ENCODE data around the gene TPM1.

TPM1 gene

GRCh38 chr15:63040954-63041353 is 1.6 kb upstream of the TPM1 start:
- no peak for DNase-seq

DNA sequence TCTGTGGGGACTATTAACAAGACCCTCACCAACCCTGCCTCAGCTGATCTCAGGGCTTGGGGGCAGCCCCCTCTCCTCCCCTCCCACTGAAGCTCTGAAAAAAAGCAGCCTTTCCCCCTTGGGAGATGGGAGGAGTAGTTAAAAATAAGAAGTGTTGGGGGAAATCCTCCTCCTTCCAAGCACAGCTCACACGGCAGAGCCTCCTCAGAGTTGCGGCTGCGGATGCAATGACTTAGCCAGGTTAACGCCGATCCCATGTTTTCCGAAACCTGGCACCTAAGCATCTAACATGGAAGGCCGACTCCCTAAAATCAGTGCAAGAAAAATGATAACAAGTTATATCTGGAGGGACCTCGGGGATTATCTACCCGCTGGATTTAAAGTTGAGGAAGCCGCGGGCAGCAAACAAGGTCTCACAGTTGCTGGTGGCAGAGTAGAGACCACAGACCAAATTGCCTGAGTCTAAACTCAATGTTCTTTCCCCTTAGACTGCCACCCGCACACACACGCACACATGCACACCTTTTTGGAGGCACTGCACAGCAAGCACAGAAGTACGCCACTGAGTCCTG is 1.1 kb upstream of the TPM1 start:
- DNase-seq: no peak

DNA sequence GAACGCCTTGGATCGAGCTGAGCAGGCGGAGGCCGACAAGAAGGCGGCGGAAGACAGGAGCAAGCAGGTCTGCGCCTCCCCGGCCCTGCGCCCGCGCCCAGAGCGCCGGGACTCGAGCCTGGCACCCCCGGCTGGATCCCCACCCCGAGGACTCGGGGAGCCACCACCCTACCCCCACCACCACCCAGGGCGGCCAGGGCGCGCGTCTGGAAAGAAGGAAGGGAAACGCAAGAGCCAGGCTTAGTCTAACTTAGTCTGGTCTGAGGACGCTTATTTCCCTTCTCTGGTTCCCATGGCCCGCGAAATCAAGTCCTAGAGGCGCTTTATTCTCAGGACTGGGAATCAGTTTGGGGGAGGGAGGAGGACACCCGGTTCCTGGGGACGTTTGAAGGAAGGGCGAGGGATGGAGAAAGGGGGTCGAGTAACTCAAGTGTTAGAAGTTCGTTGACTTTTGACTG is 359 bp downstream of the TPM1 start:
- DNase-seq: peak in 2 of 58 donors; percentile 52 to 60

DNA sequence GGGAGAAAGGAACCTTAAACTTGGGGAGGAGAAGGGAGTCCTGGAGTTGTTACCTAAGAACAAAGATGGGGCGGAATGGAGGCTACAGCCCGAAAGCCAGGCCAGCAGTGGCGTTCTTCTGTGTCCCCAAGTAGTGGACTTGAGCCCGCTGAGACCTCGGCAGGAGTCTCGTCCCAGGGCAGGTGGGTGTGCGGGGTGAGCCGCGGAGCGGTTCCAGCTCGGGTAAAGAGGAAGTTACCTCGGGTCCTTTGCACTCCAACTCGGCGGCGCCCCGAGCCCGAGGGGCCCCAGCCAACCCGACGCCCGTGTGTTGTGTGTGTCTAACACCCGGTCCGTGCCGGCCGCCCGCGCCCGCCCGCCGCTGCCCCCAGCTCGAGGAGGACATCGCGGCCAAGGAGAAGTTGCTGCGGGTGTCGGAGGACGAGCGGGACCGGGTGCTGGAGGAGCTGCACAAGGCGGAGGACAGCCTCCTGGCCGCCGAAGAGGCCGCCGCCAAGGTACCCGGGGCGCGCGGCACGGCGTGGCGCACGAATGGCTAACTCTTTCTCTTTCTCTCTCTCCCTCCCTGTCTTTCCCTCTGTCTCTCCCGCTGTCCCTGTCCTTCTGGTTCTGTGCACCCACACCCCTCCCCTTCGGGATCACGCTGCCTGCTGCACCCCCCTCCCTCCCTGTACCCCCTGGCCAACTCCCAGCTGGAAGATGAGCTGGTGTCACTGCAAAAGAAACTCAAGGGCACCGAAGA is 959 bp downstream of the TPM1 start:
- no peak for DNase-seq

DNA sequence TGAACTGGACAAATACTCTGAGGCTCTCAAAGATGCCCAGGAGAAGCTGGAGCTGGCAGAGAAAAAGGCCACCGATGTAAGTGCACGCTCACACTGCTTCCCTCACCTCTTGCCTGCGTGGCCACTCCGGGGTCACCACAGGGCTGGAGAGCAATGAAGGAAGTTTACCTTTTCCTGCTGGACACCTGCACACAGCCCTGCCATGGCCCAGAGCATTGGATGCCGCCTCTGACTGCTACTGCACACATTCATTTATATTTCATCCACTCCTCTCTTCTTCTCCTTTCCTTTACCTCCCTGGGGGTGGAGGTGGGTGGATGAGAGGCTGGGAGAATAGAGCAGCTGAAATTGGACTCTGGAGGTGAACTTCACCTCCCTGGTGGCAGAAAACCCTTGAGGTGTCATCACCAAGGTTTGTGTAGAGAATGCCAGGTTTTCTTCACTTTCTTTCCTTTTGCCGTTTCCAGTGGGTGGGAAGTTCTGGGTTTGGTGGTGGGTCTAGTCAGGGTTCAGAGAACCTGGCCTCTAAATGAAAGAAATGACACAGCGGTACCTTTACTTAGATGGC is 1.6 kb downstream of the TPM1 start:
- no peak for DNase-seq

DNA sequence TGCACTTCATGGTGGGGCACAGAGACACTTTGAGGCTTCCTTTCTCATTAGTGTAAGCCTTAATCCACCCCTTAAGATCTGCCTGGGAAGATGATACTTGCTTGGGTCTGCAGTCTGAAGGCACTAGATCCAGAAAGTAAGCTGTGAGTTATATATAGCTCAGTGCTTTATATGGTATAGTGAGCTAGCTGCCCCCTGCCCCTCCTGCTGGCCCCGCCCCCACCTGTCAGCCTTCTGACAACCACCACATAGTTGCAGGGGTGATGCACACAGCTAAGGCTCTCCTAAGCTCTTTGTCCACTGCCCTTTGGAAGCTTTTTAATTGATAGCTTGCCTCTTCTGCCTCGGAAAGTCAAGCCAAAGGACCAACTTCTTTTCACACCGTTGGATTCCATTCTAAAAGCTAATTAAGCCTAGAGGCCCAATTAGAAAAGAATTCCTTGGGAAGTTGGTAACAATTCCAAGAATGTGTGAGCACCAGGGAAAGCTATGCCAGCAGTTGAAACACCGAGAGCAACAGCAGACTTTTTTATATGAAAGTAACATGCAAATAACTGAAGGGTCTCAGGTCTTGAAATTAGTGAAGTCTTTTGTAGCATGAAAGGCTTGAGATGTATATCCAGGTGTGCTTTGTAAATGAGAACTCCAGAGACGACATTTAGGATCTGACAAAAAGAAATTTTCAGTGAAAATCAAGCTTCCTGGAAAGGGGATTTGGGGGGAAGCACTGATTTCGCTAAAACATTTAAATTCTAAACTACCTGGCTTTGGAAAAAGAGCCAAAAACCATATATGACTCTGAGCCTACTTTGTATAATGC is 2.3 kb downstream of the TPM1 start:
- no peak for DNase-seq

DNA sequence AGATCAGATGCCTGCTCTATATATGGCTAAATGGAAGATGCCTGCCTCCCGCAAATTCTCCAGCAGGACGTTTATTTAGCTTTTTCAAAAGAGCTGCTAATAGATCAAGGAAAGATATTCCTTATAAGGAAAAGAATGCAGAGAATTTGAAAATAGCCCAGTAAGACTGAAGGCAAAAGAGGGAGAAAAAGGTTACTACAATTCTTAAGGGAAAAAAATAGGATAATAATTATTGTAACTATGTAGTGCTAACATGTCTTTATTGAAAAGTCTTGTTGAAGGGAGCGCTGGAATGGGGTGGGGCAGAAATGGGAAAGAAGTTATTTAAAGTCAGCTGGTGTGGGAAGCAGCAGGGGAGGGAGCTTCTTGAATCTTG is 2.9 kb downstream of the TPM1 start:
- DNase-seq: no peak

GRCh38 chr15:63045879-63046278 is 3.3 kb downstream of the TPM1 start:
- DNase-seq: no peak

DNA sequence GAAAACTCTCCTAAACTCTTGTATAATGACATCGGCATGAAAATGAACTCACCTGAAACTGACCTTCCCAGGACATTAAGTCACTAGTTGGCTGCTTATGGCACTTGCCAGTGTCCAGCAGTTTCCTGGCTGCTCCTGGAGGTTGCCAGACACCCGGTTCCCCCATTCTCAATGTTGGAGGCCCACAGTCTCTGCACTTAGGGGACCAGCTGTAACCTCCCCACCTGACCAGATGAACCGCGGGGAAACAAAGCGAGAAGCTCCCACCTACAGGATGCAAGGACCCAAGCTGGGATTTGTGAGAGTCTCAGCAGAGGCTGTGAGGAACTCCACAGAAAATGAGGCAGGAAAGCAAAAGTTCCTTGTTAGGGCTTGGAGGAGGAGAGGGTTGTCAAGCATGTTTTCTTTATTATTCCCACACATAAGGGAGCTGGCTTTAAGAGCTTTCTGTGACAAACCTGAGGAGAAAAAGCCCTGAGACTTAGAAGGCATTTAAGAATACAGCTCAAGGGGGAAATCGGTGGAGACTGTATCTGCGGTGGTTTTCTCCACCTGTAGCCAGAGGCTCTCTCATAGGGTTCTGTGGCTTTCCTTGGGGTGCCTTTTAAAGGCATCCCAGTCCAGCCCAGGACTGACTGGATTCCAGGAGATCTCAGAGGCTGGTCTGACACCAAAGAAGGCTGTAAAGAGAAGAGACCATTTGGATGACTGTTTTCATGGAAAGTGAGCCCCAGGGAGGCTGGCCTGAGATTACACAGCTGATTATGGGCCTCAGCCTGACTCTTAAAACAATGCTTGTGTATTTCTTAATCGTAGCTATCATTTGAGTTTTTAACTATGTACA is 4.6 kb downstream of the TPM1 start:
- DNase-seq: no peak

DNA sequence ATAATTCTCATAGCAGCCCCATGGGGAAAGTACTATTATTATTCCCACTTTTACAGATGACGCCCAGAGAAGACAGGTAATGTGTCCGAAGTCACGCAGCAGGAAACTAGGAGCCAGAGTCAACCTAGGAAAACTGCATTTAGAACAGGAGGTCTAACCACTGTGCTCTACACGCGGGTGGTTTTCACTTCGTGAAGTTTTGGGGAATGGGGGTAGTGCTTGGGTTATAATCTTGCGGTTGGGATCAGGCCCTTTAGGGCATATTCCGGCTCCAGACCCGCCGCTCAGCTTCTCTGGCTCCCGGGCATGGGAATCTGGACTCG is 5.2 kb downstream of the TPM1 start:
- DNase-seq: no peak

GRCh38 chr15:63048115-63048775 is 5.7 kb downstream of the TPM1 start:
- DNase-seq: peak; percentile 22 to 95 (median 84)

DNA sequence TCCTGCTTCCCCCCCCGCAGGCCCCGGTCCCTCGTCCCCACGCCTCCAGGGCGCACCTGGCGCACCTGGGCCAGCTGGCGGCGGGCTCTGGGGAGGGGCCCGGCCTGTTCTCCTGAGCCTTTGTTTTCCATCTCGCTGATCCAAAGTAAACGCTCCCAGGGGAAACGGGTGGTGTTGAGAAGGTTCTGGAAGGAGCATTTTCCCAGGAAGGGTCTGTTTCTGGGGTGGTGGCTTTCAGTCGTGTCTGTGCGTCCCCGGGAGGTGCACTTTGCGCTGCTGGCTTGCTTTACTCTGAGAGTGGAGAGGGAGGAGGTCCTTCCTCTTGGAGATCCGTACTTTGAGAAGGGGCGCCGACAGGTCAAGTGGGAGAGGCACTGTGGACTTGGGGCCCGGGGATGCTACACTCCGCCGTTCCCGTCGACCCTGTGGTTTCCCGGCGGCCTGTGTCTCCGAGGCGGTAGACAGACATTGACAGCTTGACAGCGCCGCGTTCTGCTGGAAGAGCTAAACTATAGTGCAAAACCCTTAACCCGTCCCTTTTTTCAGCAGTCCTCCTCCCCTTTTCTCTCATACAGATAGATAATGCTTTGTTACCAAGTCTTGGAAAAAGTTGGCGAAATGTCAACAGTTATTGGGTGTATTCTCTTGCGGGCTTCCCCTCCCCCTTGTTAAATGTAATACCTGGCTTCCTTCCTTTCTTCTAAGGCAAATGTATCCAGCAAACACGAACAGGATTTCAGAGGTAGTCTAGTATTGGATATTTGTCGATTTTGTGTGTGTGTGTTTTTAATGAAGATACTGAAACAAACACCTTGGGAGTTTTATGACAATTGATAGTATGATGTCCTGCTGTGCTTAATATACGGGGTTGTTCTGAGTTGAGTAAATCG is 6.5 kb downstream of the TPM1 start:
- peak in 42 of 58 donors; percentile 16 to 71 (median 42) for DNase-seq

DNA sequence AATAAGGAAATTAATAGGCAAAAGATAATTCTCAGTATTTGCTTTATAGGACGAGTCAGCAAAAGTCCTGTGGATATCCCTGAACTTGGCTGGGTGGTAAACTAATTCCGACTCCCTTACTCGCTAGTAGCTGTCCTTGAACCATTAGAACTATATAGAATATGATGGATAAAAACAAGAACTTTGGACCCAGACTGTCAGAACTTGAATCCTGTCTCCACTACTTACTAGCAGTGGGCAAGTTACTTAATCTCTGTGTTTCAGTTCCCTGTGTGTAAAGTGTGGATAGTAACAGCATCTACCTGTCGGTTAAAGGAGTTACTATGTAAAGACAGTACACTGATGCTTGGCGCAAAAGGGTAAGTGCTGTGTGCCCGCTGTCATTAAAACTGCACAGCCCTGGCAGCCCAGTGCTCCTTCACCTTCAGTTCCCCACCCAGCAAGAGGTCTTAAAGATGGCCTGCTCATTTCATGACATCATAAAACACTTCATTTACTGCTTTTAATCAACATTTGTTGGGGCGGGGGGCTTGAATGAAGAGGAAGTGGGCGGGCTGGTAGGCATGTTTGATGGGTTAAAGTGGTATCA is 7.3 kb downstream of the TPM1 start:
- DNase-seq: no peak

- DNase-seq: no peak
These were observed 8.2 kb downstream of the TPM1 start for GRCh38 chr15:63050731-63051155.

GRCh38 chr15:63051156-63052066 is 8.9 kb downstream of the TPM1 start:
- DNase-seq: no peak

DNA sequence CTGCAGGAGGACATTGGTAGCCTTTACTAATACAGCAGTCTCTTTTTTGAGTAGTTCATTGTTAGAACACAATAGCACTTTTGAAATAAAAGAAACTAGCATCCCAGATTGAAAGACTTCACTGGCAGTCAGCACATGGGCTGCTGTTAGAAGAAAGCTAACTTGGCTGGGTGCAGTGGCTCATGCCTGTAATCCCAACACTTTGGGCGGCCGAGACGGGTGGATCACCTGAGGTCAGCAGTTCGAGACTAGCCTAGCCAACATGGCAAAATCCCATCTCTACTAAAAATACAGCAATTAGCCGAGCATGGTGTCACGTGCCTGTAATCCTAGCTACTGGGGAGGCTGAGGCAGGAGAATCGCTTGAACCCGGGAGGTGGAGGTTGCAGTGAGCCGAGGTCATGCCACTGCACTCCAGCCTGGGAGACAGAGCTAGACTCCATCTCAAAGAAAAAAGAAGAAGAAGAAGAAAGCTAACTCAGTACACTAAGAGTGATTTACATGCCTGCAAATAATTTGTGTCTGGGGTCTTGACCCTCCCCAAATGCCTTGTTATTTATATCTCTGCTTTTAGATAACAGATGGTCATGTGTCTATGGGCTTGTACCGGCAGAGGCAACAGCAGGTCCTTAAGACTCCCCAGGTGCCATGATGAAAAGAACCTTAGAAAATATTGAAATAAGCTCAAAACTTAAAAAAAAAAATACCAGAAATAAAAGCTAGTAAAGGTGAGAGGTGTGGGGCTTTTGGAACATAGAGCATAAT is 9.7 kb downstream of the TPM1 start:
- DNase-seq: no peak
